ENCODE data around the gene EPB41. TPM values are rescaled to one million over a fixed set of nuclear protein-coding genes. Genes with fewer than 3 reads are reported as not detected.

The EPB41 gene
- total and polyA plus RNA-seq, 9 of the 15 experiments (the other 6 are each of a cell fraction or from before 2014, with no cell fraction given), result 3.7 to 213 (median 141) TPM

DNA sequence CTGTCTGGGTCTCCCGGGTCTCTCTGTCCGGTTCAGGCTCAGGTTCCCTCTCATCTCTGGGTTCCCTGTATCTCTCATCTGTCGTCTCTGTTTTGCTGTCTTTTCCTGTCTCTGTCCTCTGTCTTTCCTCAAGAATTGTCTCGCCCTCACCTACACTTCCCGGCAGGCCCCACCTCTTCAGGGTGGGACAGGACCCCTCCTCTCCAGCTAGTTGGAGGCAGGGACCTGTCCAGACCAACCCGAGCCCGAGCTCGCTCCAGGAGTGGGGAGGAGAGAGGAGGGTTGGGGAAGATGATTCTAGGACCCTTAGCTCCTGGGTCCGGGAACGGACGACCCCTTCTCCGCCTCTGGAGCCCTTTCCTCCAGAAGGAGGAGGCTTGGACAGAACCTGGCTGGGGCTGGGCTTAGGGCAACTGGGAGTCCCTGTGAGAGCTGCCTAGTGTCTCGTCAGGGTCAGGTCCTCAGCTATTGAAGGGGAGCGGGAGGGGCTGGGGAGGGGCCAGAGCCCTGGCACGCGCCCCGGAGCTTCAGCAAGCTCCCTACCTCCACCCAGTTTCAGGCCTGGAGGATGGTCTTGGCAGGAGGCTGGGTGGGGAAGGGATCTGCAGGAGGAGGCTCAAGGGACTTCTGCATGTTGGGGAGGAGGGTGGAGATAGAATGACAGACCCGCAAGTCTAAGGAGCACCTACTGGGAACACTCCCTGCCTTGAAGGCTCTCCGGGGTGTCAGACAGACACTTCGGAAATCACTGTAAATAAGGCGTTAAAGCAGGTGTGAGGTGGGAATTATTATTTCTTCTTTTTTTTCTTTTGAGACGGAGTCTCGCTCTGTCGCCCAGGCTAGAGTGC, 26.3 kb upstream of the EPB41 start (continued):
- TF ChIP-seq, protein P1, sequence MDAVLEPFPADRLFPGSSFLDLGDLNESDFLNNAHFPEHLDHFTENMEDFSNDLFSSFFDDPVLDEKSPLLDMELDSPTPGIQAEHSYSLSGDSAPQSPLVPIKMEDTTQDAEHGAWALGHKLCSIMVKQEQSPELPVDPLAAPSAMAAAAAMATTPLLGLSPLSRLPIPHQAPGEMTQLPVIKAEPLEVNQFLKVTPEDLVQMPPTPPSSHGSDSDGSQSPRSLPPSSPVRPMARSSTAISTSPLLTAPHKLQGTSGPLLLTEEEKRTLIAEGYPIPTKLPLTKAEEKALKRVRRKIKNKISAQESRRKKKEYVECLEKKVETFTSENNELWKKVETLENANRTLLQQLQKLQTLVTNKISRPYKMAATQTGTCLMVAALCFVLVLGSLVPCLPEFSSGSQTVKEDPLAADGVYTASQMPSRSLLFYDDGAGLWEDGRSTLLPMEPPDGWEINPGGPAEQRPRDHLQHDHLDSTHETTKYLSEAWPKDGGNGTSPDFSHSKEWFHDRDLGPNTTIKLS (IDR thresholded peaks at IDR 0.05; ENCODE audit: borderline replicate concordance, low read depth), result no peak
- TF ChIP-seq ZNF12 (CRISPR knock-in tag; IDR thresholded peaks at IDR 0.05), result no peak
- TF ChIP-seq, protein P2, sequence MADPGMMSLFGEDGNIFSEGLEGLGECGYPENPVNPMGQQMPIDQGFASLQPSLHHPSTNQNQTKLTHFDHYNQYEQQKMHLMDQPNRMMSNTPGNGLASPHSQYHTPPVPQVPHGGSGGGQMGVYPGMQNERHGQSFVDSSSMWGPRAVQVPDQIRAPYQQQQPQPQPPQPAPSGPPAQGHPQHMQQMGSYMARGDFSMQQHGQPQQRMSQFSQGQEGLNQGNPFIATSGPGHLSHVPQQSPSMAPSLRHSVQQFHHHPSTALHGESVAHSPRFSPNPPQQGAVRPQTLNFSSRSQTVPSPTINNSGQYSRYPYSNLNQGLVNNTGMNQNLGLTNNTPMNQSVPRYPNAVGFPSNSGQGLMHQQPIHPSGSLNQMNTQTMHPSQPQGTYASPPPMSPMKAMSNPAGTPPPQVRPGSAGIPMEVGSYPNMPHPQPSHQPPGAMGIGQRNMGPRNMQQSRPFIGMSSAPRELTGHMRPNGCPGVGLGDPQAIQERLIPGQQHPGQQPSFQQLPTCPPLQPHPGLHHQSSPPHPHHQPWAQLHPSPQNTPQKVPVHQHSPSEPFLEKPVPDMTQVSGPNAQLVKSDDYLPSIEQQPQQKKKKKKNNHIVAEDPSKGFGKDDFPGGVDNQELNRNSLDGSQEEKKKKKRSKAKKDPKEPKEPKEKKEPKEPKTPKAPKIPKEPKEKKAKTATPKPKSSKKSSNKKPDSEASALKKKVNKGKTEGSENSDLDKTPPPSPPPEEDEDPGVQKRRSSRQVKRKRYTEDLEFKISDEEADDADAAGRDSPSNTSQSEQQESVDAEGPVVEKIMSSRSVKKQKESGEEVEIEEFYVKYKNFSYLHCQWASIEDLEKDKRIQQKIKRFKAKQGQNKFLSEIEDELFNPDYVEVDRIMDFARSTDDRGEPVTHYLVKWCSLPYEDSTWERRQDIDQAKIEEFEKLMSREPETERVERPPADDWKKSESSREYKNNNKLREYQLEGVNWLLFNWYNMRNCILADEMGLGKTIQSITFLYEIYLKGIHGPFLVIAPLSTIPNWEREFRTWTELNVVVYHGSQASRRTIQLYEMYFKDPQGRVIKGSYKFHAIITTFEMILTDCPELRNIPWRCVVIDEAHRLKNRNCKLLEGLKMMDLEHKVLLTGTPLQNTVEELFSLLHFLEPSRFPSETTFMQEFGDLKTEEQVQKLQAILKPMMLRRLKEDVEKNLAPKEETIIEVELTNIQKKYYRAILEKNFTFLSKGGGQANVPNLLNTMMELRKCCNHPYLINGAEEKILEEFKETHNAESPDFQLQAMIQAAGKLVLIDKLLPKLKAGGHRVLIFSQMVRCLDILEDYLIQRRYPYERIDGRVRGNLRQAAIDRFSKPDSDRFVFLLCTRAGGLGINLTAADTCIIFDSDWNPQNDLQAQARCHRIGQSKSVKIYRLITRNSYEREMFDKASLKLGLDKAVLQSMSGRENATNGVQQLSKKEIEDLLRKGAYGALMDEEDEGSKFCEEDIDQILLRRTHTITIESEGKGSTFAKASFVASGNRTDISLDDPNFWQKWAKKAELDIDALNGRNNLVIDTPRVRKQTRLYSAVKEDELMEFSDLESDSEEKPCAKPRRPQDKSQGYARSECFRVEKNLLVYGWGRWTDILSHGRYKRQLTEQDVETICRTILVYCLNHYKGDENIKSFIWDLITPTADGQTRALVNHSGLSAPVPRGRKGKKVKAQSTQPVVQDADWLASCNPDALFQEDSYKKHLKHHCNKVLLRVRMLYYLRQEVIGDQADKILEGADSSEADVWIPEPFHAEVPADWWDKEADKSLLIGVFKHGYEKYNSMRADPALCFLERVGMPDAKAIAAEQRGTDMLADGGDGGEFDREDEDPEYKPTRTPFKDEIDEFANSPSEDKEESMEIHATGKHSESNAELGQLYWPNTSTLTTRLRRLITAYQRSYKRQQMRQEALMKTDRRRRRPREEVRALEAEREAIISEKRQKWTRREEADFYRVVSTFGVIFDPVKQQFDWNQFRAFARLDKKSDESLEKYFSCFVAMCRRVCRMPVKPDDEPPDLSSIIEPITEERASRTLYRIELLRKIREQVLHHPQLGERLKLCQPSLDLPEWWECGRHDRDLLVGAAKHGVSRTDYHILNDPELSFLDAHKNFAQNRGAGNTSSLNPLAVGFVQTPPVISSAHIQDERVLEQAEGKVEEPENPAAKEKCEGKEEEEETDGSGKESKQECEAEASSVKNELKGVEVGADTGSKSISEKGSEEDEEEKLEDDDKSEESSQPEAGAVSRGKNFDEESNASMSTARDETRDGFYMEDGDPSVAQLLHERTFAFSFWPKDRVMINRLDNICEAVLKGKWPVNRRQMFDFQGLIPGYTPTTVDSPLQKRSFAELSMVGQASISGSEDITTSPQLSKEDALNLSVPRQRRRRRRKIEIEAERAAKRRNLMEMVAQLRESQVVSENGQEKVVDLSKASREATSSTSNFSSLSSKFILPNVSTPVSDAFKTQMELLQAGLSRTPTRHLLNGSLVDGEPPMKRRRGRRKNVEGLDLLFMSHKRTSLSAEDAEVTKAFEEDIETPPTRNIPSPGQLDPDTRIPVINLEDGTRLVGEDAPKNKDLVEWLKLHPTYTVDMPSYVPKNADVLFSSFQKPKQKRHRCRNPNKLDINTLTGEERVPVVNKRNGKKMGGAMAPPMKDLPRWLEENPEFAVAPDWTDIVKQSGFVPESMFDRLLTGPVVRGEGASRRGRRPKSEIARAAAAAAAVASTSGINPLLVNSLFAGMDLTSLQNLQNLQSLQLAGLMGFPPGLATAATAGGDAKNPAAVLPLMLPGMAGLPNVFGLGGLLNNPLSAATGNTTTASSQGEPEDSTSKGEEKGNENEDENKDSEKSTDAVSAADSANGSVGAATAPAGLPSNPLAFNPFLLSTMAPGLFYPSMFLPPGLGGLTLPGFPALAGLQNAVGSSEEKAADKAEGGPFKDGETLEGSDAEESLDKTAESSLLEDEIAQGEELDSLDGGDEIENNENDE (IDR thresholded peaks at IDR 0.05; ENCODE audit: low read depth, low read length), result no peak
- TF ChIP-seq, protein P3, sequence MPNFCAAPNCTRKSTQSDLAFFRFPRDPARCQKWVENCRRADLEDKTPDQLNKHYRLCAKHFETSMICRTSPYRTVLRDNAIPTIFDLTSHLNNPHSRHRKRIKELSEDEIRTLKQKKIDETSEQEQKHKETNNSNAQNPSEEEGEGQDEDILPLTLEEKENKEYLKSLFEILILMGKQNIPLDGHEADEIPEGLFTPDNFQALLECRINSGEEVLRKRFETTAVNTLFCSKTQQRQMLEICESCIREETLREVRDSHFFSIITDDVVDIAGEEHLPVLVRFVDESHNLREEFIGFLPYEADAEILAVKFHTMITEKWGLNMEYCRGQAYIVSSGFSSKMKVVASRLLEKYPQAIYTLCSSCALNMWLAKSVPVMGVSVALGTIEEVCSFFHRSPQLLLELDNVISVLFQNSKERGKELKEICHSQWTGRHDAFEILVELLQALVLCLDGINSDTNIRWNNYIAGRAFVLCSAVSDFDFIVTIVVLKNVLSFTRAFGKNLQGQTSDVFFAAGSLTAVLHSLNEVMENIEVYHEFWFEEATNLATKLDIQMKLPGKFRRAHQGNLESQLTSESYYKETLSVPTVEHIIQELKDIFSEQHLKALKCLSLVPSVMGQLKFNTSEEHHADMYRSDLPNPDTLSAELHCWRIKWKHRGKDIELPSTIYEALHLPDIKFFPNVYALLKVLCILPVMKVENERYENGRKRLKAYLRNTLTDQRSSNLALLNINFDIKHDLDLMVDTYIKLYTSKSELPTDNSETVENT (CRISPR knock-in tag; IDR thresholded peaks at IDR 0.05), result no peak
- TF ChIP-seq ZBED1 (IDR thresholded peaks at IDR 0.05), result no peak
- TF ChIP-seq TAF1 (IDR thresholded peaks at IDR 0.05; ENCODE audit: control insufficient read depth, extremely low read depth, insufficient read depth, low read length, severe bottlenecking), result no peak
- TF ChIP-seq CREBBP (IDR thresholded peaks at IDR 0.05; ENCODE audit: low read depth, low read length), result no peak
- no peak for TF ChIP-seq CBX5 (IDR thresholded peaks at IDR 0.05; ENCODE audit: borderline replicate concordance, low read depth)
- no peak for TF ChIP-seq DMBX1 (CRISPR knock-in tag; IDR thresholded peaks at IDR 0.05; ENCODE audit: borderline replicate concordance)
- TF ChIP-seq BHLHE40 (IDR thresholded peaks at IDR 0.05; ENCODE audit: low read length), result 0 out of 2 replicates have a peak, but pooled peaks have one; percentile 29
- no peak for TF ChIP-seq HNRNPK (IDR thresholded peaks at IDR 0.05; ENCODE audit: low read depth, low read length, poor library complexity, severe bottlenecking)
- no peak for TF ChIP-seq ZKSCAN1 (IDR thresholded peaks at IDR 0.05; ENCODE audit: low read depth, low read length)
